GM10847 (cell line): ENCODE results near the gene TMPRSS11E.

Experiments used
- POLR2A ChIP-seq: IDR thresholded peaks from 2 replicates; pipeline ENCODE4 v1.6.1; 2011; ENCODE audit not compliant: insufficient read length; ENCODE audit errors: extremely low read depth

TMPRSS11E gene

DNA sequence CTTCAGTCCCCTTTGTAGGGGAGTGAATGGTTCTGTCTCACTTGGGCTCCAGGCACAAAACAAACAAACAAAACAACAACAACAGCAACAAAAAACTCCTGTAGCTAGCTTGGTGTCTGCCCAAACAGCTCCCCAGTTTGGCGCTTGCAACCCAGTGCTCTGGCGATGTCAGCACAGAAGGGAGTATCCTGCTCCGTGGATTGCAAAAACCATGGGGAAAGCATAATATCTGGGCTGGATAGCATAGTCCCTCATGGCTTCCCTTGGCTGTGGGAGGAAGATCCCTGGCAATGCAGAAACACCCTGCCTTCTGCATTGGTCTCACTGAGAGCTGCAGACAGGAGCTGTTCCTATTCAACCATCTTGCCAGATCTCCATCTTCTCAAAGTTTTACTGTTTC, 89.1 kb downstream of the TMPRSS11E start:
- TF ChIP-seq POLR2A: no peak
